Brain microvascular endothelial cell (primary cell): ENCODE data around the gene GP1BB.

Experiments
- DNase-seq: peaks from one replicate; pipeline ENCODE4 v3.0.0-alpha.2; 2020
- H3K27ac ChIP-seq: fragments of 250-450 bp; sonication (Bioruptor Pico); 2 replicates; pipeline ENCODE4 v1.5.1; 2020; ENCODE audit warnings: mild to moderate bottlenecking, moderate library complexity
- H3K27me3 ChIP-seq: fragments of 250-450 bp; sonication (Bioruptor Pico); replicated peaks from 2 replicates; pipeline ENCODE4 v1.5.1; 2020; ENCODE audit warnings: mild to moderate bottlenecking
- H3K36me3 ChIP-seq: fragments of 250-450 bp; sonication (Bioruptor Pico); replicated peaks from 2 replicates; pipeline ENCODE4 v1.5.1; 2020; ENCODE audit warnings: mild to moderate bottlenecking
- H3K4me3 ChIP-seq: 2 replicates; pipeline ENCODE4 v1.5.1; 2011; ENCODE audit warnings: low read depth, mild to moderate bottlenecking, control low read depth, low read length, moderate library complexity
- in situ Hi-C: cut with HindIII; loops from 2 replicates; pipeline ENCODE4 v1.10.0; 2017; ENCODE audit warnings: low sequenced_read_pairs, low pct_ligation_motif_present
- TF ChIP-seq, protein P1 (sequence below): IDR thresholded peaks from 2 replicates; pipeline ENCODE4 v1.5.1; 2011; ENCODE audit warnings: low read depth, mild to moderate bottlenecking, moderate library complexity, low read length, control low read depth, inconsistent platforms; ENCODE audit errors: missing control alignments

The GP1BB gene

DNA sequence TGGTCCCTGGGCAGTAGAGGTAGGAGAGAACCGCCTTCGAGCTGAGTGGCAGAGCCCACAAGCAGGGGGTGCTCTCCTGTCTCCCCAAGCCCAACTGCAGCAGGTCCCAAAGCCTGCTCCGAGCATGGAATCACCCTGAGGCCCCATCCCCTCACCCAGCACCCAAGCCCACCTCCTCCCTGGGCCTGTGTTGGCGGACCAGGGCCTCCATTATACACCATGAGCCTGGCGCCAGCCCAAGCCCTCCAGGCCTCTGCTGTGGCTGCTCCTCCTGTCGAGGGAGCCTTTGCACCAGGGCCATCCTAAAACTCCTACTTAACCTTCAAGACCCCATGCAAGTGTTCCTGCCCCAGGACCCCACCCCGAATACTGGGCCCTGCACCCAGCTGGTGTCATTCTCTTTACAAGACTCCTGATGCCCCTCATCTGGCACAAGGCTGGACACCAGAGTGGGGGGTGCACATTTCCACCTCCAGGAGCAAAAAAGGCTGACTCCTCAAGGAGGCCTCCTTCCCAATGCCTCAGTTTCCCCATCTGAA lies 16.6 kb downstream of the GP1BB start:
- Histone ChIP-seq H3K27ac (no peak overlapping the region), H3K36me3 (no peaks in the 10 kb centered on the region), H3K27me3 (no peaks in the 10 kb centered on the region), H3K4me3 (no peak overlapping the region)
- TF ChIP-seq, protein P1, sequence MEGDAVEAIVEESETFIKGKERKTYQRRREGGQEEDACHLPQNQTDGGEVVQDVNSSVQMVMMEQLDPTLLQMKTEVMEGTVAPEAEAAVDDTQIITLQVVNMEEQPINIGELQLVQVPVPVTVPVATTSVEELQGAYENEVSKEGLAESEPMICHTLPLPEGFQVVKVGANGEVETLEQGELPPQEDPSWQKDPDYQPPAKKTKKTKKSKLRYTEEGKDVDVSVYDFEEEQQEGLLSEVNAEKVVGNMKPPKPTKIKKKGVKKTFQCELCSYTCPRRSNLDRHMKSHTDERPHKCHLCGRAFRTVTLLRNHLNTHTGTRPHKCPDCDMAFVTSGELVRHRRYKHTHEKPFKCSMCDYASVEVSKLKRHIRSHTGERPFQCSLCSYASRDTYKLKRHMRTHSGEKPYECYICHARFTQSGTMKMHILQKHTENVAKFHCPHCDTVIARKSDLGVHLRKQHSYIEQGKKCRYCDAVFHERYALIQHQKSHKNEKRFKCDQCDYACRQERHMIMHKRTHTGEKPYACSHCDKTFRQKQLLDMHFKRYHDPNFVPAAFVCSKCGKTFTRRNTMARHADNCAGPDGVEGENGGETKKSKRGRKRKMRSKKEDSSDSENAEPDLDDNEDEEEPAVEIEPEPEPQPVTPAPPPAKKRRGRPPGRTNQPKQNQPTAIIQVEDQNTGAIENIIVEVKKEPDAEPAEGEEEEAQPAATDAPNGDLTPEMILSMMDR: no peak
- in situ Hi-C loops: no loop called here
- DNase-seq: no peak

DNA sequence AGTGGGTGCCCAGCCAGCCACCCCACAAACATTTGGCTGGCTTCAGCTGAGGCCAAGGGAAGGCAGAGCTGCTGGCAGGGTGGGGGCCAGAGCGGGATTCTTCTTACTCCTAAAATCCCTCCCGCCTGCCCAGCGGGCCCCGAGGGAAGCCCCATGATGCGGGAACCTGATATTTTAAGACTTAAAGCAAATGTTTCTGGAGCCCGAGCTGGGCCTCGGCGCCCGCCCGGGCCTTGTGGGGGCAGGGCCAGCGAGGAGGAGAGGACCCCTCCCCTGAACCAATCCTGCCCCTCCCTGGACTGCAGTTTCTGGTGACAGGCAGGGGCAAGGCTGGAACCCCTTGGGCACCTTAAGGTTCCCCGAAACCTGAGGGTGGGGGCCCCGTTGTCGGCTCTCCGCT lies 17.2 kb downstream of the GP1BB start:
- no peak overlapping the region for H3K4me3 ChIP-seq
- H3K27ac ChIP-seq: no peak overlapping the region
- H3K36me3 ChIP-seq: no peaks in the 10 kb centered on the region
- in situ Hi-C loops: no loop called here
- no peaks in the 10 kb centered on the region for H3K27me3 ChIP-seq
- no peak for DNase-seq
- TF ChIP-seq, protein P1: no peak

DNA sequence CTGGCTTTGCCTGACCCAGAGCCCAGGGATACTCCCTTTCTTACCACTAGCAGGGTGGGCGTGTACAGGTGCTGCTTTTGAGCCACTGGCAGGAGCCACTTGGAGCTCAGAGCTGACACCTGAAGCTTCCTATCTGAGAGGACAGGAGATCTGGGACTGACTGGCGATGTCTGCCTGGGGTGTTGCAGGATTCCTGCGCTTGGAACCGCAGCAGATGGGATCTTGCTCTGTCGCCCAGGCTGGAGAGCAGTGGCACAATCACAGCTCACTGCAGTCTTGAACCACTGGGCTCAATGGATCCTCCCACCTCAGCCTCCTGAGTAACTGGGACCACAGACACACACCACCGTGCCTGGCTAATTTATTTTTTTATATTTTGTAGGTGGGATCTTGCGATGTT lies 17.7 kb downstream of the GP1BB start:
- no peak for DNase-seq
- H3K36me3 ChIP-seq: no peaks in the 10 kb centered on the region
- H3K4me3 ChIP-seq: no peak overlapping the region
- in situ Hi-C loops: no loop called here
- no peak overlapping the region for H3K27ac ChIP-seq
- TF ChIP-seq, protein P1: no peak
- no peaks in the 10 kb centered on the region for H3K27me3 ChIP-seq

DNA sequence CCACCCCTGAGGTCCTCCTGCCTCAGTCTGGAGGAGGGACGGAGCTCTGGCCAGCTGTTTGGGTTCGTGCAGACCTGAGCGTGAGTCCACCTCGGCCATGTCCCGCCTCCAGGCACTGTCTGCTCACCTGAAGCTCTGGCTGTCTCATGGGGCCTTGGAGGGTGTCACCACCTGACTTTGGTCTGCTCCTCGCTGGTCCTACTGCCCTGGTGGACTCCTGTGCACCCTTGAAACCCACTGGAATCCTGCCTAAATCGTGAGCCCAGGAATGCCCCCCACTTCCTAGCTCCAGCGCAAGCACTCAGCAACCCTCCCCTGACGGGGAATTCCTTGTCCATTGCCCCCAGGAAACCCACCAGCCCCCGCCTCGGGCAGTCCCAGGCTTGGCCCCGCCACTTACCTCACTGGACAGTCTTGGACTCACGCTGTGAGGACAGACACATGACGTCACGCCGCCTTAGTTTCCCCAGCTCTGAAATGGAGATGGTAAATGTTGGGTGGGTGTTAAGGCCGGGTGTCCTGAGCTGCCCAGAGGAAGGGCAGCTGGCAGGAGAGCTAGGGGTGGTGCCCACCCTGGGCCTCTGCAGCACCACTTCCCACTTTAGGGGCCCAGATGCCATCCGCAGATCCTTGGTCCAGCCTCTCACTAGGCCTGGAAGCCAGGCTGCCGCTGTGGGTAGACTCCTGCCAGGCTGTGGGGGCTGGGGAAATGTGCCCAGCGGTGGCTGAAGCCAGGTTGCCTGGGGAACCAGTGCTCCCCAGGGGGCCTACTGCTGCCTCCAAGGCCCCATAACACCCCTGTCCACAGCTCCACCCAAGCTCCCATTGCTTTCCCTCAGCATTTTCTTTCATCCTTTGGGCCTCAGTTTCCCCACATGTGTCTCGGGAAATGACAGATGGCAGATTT lies 19.1 kb downstream of the GP1BB start:
- Histone ChIP-seq H3K36me3 (no peaks in the 10 kb centered on the region), H3K27me3 (no peaks in the 10 kb centered on the region), H3K4me3 (no peak overlapping the region), H3K27ac (no peak overlapping the region)
- no peak for DNase-seq
- TF ChIP-seq, protein P1: no peak
- in situ Hi-C loops: no loop called here

DNA sequence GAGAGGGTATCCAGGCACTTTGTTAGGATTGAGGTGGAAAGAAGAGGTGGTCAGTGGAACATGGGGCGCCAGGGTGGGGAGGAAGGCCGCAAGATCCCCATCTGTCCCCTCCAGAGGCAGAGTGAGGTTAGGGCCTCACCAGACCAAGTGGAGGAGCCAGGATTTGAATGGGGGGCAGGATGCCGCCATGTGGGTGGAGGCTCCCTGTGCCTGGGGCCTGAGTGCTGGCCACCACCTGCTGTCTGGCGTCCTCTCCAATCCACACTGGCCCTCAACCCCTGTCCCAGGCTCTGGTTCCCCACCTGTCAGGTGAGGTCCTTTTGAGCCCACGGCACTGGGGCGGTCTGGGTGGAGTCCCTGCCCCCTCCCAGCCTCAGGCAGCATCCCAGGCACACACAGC lies 19.7 kb downstream of the GP1BB start:
- Histone ChIP-seq H3K4me3 (no peak overlapping the region), H3K27me3 (no peaks in the 10 kb centered on the region), H3K36me3 (no peaks in the 10 kb centered on the region), H3K27ac (no peak overlapping the region)
- in situ Hi-C loops: no loop called here
- TF ChIP-seq, protein P1: no peak
- no peak for DNase-seq
